HepG2 (cell line): ENCODE data around the gene VGLL3. TPM values are rescaled to one million over a fixed set of nuclear protein-coding genes. Genes with fewer than 3 reads are reported as not detected.

ENCODE experiments used
- ATAC-seq: fragments of 200-7000 bp; cut with Tn5 transposase; 3 replicates; pipeline ENCODE4 v1.9.1; 2020; ENCODE audit warnings: mild to moderate bottlenecking, moderate library complexity
- BruUV-seq: library from RNA; stranded (reverse); fragments of 400-500 nt; replicated peaks from 2 replicates; lab custom pipeline; 2021; lab: Mats Ljungman, UMichigan
- CTCF ChIA-PET: fragments of 300-600 bp; formaldehyde crosslinking; extraction: SDS; loops from one replicate; lab custom pipeline; 2021; ENCODE audit warnings: low total read pairs, inconsistent platforms, low intra/inter-chr PET ratio; lab: Yijun Ruan, JAX
- POLR2A ChIA-PET: fragments of 350-600 bp; sonication (Branson Sonifier 250); formaldehyde crosslinking; loops from one replicate; lab custom pipeline; 2020; ENCODE audit warnings: antibody characterized with exemption, inconsistent platforms; lab: Yijun Ruan, JAX
- DNase-seq: peaks from one replicate; pipeline ENCODE4 v3.0.0-alpha.2; 2015; ENCODE audit warnings: low spot score
- FAIRE-seq: peaks from 3 replicates; lab custom pipeline; 2011; peaks lifted over from hg19 to GRCh38; lab: Jason Lieb, UNC
- H2AFZ ChIP-seq: one replicate; pipeline ENCODE4 v1.6.1; 2011; ENCODE audit warnings: low read length, inconsistent platforms
- H3K27ac ChIP-seq: fragments of 300-600 bp; 3 replicates; pipeline ENCODE4 v1.8.0; 2011; ENCODE audit warnings: mixed run types, mild to moderate bottlenecking, mixed read lengths, low read length, inconsistent platforms; ENCODE audit not compliant: insufficient read depth; ENCODE audit errors: extremely low read length
- H3K27me3 ChIP-seq, 2 experiments: fragments of 200-600 bp in 1 of 2; 2 replicates in 1 of 2; 3 replicates in 1 of 2; pipeline versions ENCODE4 v1.6.0 to v1.8.0; 2011; ENCODE audit warnings: low read length in 2 of 2, mild to moderate bottlenecking in 2 of 2, moderate library complexity in 2 of 2, inconsistent platforms in 1 of 2; ENCODE audit not compliant: insufficient read depth in 2 of 2, control insufficient read depth in 1 of 2
- H3K36me3 ChIP-seq, 2 experiments: fragments of 200-600 bp in 1 of 2; replicated peaks in 1 of 2; 2 replicates in 1 of 2; 3 replicates in 1 of 2; pipeline versions ENCODE4 v1.5.1 to v1.8.0; 2011; ENCODE audit warnings: low read length in 2 of 2, inconsistent platforms in 1 of 2; ENCODE audit not compliant: insufficient read depth in 2 of 2, control insufficient read depth in 1 of 2
- H3K4me1 ChIP-seq: 2 replicates; pipeline ENCODE4 v1.5.1; 2012; ENCODE audit warnings: low read length, inconsistent platforms; ENCODE audit not compliant: insufficient read depth
- H3K4me2 ChIP-seq: 2 replicates; pipeline ENCODE4 v1.6.0; 2011; ENCODE audit warnings: low read depth, low read length, inconsistent platforms
- H3K4me3 ChIP-seq, 3 experiments: fragments of 200-600 bp in 1 of 3; sonication (generic), shearing (Covaris generic) in 1 of 3; replicated peaks in 1 of 3; 2 replicates each; pipeline ENCODE4 v1.5.1; 2011 to 2016; ENCODE audit warnings: low read length in 3 of 3, inconsistent platforms in 2 of 3, low read depth in 2 of 3, mild to moderate bottlenecking in 2 of 3, control low read depth in 1 of 3, mixed read lengths in 1 of 3; ENCODE audit not compliant: insufficient read depth in 1 of 3
- H3K79me2 ChIP-seq: one replicate; pipeline ENCODE4 v1.6.1; 2011; ENCODE audit warnings: low read length, inconsistent platforms; ENCODE audit not compliant: insufficient read depth
- H3K9ac ChIP-seq: 2 replicates; pipeline ENCODE4 v1.6.0; 2011; ENCODE audit warnings: mild to moderate bottlenecking, low read depth, low read length, inconsistent platforms; ENCODE audit not compliant: insufficient read depth
- H3K9me3 ChIP-seq: 2 replicates; pipeline ENCODE4 v1.5.1; 2012; ENCODE audit warnings: mild to moderate bottlenecking, low read length
- H4K20me1 ChIP-seq: 2 replicates; pipeline ENCODE4 v1.6.0; 2011; ENCODE audit warnings: inconsistent platforms, mild to moderate bottlenecking, low read length, moderate library complexity; ENCODE audit not compliant: insufficient read depth
- CENPBD1 ChIP-seq: sonication (generic); formaldehyde crosslinking; IDR thresholded peaks from 2 replicates; pipeline ENCODE4 v1.8.0; 2022; ENCODE audit warnings: missing genetic modification reagents, low read depth, mild to moderate bottlenecking, borderline replicate concordance
- CSRNP1 ChIP-seq: sonication (generic); formaldehyde crosslinking; IDR thresholded peaks from 2 replicates; pipeline ENCODE4 v1.8.1; 2023; ENCODE audit warnings: mild to moderate bottlenecking, missing genetic modification reagents
- GFI1 ChIP-seq: sonication (generic); formaldehyde crosslinking; IDR thresholded peaks from 2 replicates; pipeline ENCODE4 v1.5.0; 2020; ENCODE audit warnings: missing genetic modification reagents, mild to moderate bottlenecking, borderline replicate concordance
- HOXA9 ChIP-seq: sonication (generic); formaldehyde crosslinking; IDR thresholded peaks from 2 replicates; pipeline ENCODE4 v1.8.1; 2022; ENCODE audit warnings: missing genetic modification reagents, mild to moderate bottlenecking, moderate library complexity, borderline replicate concordance
- KLF11 ChIP-seq: IDR thresholded peaks from 2 replicates; pipeline ENCODE4 v1.6.1; 2016; ENCODE audit warnings: missing compliant biosample characterization
- MAFK ChIP-seq, 2 experiments: IDR thresholded peaks in 1 of 2; conservative IDR thresholded peaks in 1 of 2; 2 replicates each; pipeline ENCODE4 v1.6.1; 2011; ENCODE audit warnings: improper control_type of control experiment in 2 of 2, low read length in 2 of 2
- RFXANK ChIP-seq: IDR thresholded peaks from 2 replicates; pipeline ENCODE4 v1.6.1; 2016
- SATB2 ChIP-seq: sonication (generic); formaldehyde crosslinking; IDR thresholded peaks from 2 replicates; pipeline ENCODE4 v1.5.0; 2020; ENCODE audit warnings: missing genetic modification reagents
- TIGD3 ChIP-seq: sonication (generic); formaldehyde crosslinking; IDR thresholded peaks from 2 replicates; pipeline ENCODE4 v1.5.1; 2020; ENCODE audit warnings: mild to moderate bottlenecking, missing genetic modification reagents, borderline replicate concordance
- ZBTB25 ChIP-seq: IDR thresholded peaks from 2 replicates; pipeline ENCODE4 v1.6.1; 2018; ENCODE audit warnings: missing genetic modification reagents
- ZBTB3 ChIP-seq: sonication (generic); formaldehyde crosslinking; IDR thresholded peaks from 2 replicates; pipeline ENCODE4 v1.4.0; 2020; ENCODE audit warnings: low read depth, mild to moderate bottlenecking, moderate library complexity, missing genetic modification reagents, borderline replicate concordance
- ZFX ChIP-seq: sonication (generic); formaldehyde crosslinking; IDR thresholded peaks from 2 replicates; pipeline ENCODE4 v1.4.0; 2020; ENCODE audit warnings: mild to moderate bottlenecking, low read depth, missing genetic modification reagents, moderate library complexity
- ZNF12 ChIP-seq: sonication (generic); formaldehyde crosslinking; IDR thresholded peaks from 2 replicates; pipeline ENCODE4 v1.5.0; 2020; ENCODE audit warnings: missing genetic modification reagents
- ZNF570 ChIP-seq: sonication (generic); formaldehyde crosslinking; IDR thresholded peaks from 2 replicates; pipeline ENCODE4 v1.4.0; 2020; ENCODE audit warnings: mild to moderate bottlenecking, missing genetic modification reagents, borderline replicate concordance
- ZNF616 ChIP-seq: sonication (generic); formaldehyde crosslinking; IDR thresholded peaks from 2 replicates; pipeline ENCODE4 v1.5.0; 2020; ENCODE audit warnings: low read depth, mild to moderate bottlenecking, missing genetic modification reagents
- ZSCAN5A ChIP-seq: sonication (generic); formaldehyde crosslinking; IDR thresholded peaks from 2 replicates; pipeline ENCODE4 v1.8.0; 2022; ENCODE audit warnings: mild to moderate bottlenecking, missing genetic modification reagents, borderline replicate concordance
- WGBS: methylation state at CpG from one replicate; pipeline ENCODE4 v1.1.6; 2017; ENCODE audit warnings: low lambda C conversion rate; 5-methylcytosine and 5-hydroxymethylcytosine counted together
- in situ Hi-C: cut with HindIII; loops from 2 replicates; pipeline ENCODE4 v1.10.0; 2017; ENCODE audit warnings: low pct_unique_long_range_greater_than_20kb; ENCODE audit not compliant: extremely low pct_ligation_motif_present
- intact Hi-C: fragments of 100-400 bp; cut with micrococcal nuclease; formaldehyde crosslinking; loops from one replicate; pipeline ENCODE4 v1.10.0; 2022; ENCODE audit not compliant: unreplicated experiment
- polyA plus RNA-seq, 8 experiments: library from polyadenylated mRNA; depleted of rRNA in 3 of 8; stranded (reverse) in 7 of 8; unstranded in 1 of 8; fragments of >200 nt; fragmentation: Illumina TruSeq in 4 of 8; extraction: Trizol in 4 of 8; gene quantifications; 2 replicates each; pipeline versions ENCODE4 v1.2.1 to v1.2.3, GENCODE V29; 2011 to 2016; ENCODE audit warnings: low read depth in 4 of 8, missing spikeins in 1 of 8, mixed read lengths in 1 of 8; ENCODE audit not compliant: insufficient read depth in 1 of 8
- total RNA-seq, 5 experiments: library from RNA; depleted of rRNA; stranded (reverse); fragments of >200 nt; fragmentation: Illumina TruSeq; extraction: Trizol; gene quantifications; 2 replicates each; pipeline ENCODE4 v1.2.3, GENCODE V29; 2016; ENCODE audit warnings: low read depth in 1 of 5

VGLL3 gene
- total and polyA plus RNA-seq, 2 of the 13 experiments (the other 11 are each of a cell fraction or from before 2014, with no cell fraction given) = 0.03 to 0.07 TPM

GRCh38 chr3:86961297-86961696 lies 29.7 kb downstream of the VGLL3 start:
- no peak overlapping the region for H3K9ac ChIP-seq
- CTCF ChIA-PET = no interaction called here
- in situ Hi-C loops = loop anchor here (10.0 kb wide), 1 partner anchor 204 kb away; no protein-coding TSS in a partner anchor
- no peaks in the 10 kb centered on the region for H3K36me3 ChIP-seq
- ATAC-seq (no peak), FAIRE-seq (no peak)
- POLR2A ChIA-PET = no interaction called here
- no peak overlapping the region for H3K4me3 ChIP-seq
- no peaks in the 10 kb centered on the region for H3K4me1 ChIP-seq
- no peaks in the 10 kb centered on the region for H3K9me3 ChIP-seq
- H3K79me2 ChIP-seq = no peaks in the 10 kb centered on the region
- 2% methylated on average over 3 of the region's 3 CpGs for WGBS
- BruUV-seq = no TSS peak
- TF ChIP-seq HOXA9 (CRISPR knock-in tag) (no peak), ZNF12 (CRISPR knock-in tag) (no peak), CENPBD1 (no peak), RFXANK (CRISPR knock-in tag) (no peak), MAFK (conservative IDR thresholded peaks at IDR 0.05 in 1 of 2, IDR thresholded peaks at IDR 0.05 in 1 of 2; ENCODE audit: low read length in 2 of 2) (no peak), SATB2 (CRISPR knock-in tag) (no peak), GFI1 (CRISPR knock-in tag) (no peak), ZNF616 (CRISPR knock-in tag) (no peak), ZFX (CRISPR knock-in tag) (no peak), ZBTB3 (CRISPR knock-in tag) (no peak), TIGD3 (CRISPR knock-in tag) (no peak), CSRNP1 (CRISPR knock-in tag) (no peak), ZNF570 (no peak), KLF11 (no peak), ZSCAN5A (no peak), ZBTB25 (CRISPR knock-in tag) (no peak)
- TF ChIP-seq, all 625 proteins: peak for 0
- no peak overlapping the region for H3K27ac ChIP-seq
- no peaks in the 10 kb centered on the region for H3K27me3 ChIP-seq
- intact Hi-C loops = no loop called here
- H2AFZ ChIP-seq = no peak overlapping the region
- no peaks in the 10 kb centered on the region for H4K20me1 ChIP-seq
- H3K4me2 ChIP-seq = no peak overlapping the region
- no peak for DNase-seq
